GM18907 (cell line): ENCODE data around the gene ZNF287.

ENCODE experiments used
- ATAC-seq: cut with Tn5 transposase; IDR thresholded peaks from one replicate; pipeline ENCODE4 v1.9.1; 2021; ENCODE audit warnings: mild to moderate bottlenecking, moderate library complexity; ENCODE audit not compliant: unreplicated experiment

ZNF287 gene

DNA sequence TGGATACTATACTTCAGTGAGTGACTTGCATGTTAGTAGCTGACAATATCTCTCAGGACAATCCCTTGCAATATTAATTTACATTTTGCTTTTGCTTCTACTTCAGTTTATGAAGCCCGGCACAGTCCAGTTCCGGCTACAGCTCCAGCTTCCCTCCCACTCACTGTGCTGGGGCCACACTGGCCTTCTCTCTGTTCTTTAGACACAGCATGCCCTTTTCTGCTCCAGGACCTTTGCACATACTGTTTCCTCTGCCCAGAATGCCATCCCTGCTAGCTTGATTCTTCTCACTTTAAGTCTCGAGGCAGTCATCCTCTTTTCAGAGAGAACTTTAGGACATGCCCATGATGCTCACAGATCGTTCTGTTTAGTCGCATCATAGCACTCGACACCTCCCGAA is 51.5 kb downstream of the ZNF287 start:
- no peak for ATAC-seq

DNA sequence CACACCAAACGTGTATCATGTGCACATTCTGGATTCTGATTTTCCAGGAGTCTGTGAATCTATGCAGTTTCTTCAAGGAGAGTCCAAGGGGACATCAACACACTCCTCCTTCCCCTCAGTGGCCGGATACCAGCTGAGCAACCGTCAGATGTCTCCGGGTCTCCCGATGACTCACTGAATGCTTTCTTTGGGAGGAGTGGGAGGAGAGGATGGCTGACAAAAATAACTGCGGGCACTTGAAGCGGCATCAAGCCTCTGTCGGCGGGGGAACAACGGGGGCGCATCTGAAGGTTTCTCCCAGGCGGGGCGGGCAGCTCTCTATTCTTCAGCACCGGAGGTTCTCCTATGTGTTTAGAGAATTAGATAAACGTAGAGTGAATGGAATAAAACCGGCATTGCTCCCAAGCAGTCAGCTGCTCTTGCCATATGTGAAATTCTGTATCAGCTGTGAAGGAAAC is 52.4 kb downstream of the ZNF287 start:
- no peak for ATAC-seq

- ATAC-seq = no peak
Measured at GRCh38 chr17:16515933-16516332, 53.1 kb downstream of the ZNF287 start.

DNA sequence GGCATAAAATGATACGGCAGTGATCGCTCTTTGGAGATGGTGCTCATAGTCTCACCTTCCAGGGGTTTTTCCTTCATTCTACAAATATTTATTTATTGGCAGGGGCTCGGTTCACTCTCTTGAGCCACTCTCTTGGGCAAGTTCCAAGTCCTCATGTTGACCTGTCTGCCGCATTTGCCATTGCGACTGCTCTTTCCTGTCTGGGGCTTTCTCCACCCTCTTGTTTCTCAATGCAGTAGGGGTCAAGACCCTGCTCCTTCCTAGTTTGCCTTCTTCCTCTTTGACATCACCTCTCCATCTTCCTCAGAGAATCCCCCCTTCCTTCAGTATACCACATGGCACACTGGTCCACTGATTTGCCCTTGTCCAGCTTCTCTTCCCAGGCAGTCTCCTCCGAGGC is 55.1 kb downstream of the ZNF287 start:
- ATAC-seq = no peak

GRCh38 chr17:16512011-16512410 is 57.0 kb downstream of the ZNF287 start:
- no peak for ATAC-seq

- no peak for ATAC-seq
Measured at GRCh38 chr17:16511593-16511992, 57.4 kb downstream of the ZNF287 start.

DNA sequence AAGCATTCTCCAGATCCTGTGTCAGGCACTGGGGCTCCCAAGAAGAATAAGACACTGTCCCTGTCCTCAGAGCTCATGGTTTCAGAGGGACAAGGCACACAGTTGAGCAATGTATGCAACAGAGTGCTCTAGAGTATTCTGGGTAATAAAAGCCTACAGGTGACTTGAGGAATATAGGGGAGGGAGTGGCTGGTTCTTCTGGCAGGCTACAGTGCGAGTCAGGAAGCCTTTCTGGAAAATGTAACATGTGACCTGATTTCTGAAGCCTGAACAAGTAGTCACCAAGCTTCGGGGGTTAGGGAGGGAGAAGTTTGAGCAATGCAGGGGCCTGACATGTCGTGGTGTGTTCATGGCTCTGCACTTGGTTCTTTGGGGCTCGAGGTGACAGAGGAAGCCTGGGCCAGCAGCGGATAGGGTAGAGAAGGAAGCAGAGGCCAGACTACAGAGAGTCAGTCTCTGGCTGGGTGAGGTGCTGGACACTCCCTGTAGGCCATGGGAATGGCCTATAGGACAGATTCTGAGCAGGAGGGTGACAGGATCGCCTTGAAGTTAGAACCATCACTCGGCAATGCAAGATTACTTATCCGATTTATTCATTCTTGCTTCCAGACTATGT is 61.0 kb downstream of the ZNF287 start:
- no peak for ATAC-seq

GRCh38 chr17:16506188-16506587 is 62.8 kb downstream of the ZNF287 start:
- no peak for ATAC-seq

DNA sequence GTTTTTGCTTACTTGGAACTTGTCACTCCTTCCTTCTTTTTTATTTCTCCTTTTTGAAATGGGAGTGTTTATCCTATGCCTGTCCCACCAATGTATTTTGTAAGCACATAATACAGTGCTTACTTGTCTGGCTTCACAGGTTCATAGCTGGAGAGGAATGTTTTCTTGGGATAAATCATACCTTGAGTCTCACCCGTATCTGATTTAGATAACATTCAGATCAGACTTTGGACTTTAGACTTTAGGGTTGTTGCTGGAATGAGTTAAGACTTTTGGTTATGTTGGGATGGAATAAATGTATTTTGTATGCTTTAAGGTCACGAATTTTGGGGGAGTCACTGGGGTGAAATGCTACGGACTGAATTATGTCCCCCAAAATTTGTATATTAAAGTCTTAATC is 64.0 kb downstream of the ZNF287 start:
- no peak for ATAC-seq
